Calu3 (cell line): Measurements from ENCODE around the gene TAF11L14. TPM values are rescaled to one million over a fixed set of nuclear protein-coding genes. Genes with fewer than 3 reads are reported as not detected.
"Not testable (repeated sequence)": the region's sequence is repeated elsewhere in the genome, so short reads cannot be mapped to it uniquely, and the experiment has no call there.

Experiments
- BruUV-seq: library from RNA; stranded (reverse); fragments of 400-500 nt; replicated peaks from 2 replicates; lab custom pipeline; 2021; lab: Mats Ljungman, UMichigan
- CTCF ChIA-PET: fragments of 300-600 bp; sonication (Branson Sonifier 250); formaldehyde crosslinking; loops from one replicate; lab custom pipeline; 2022; ENCODE audit warnings: antibody characterized with exemption; lab: Charles Lee
- DNase-seq: peaks from one replicate; pipeline ENCODE4 v3.0.0; 2022
- H3K27ac Mint-ChIP-seq: one replicate; pipeline ENCODE4 v1.8.0; 2022; ENCODE audit warnings: mixed read lengths; ENCODE audit not compliant: unreplicated experiment
- H3K27me3 Mint-ChIP-seq: one replicate; pipeline ENCODE4 v1.8.0; 2022; ENCODE audit warnings: mixed read lengths; ENCODE audit not compliant: unreplicated experiment
- H3K36me3 Mint-ChIP-seq: one replicate; pipeline ENCODE4 v1.8.0; 2022; ENCODE audit warnings: mild to moderate bottlenecking, moderate library complexity, mixed read lengths; ENCODE audit not compliant: insufficient read depth, unreplicated experiment
- H3K4me1 Mint-ChIP-seq: one replicate; pipeline ENCODE4 v1.8.0; 2022; ENCODE audit warnings: mild to moderate bottlenecking, low read depth, mixed read lengths; ENCODE audit not compliant: unreplicated experiment
- H3K4me3 Mint-ChIP-seq: one replicate; pipeline ENCODE4 v1.8.0; 2022; ENCODE audit warnings: mild to moderate bottlenecking, low read depth, moderate library complexity, mixed read lengths; ENCODE audit not compliant: unreplicated experiment
- H3K9me3 Mint-ChIP-seq: one replicate; pipeline ENCODE4 v1.8.0; 2022; ENCODE audit warnings: low read depth, mixed read lengths; ENCODE audit not compliant: unreplicated experiment
- intact Hi-C: fragments of 100-400 bp; cut with micrococcal nuclease; formaldehyde crosslinking; loops from one replicate; pipeline ENCODE4 v1.10.0; 2022; ENCODE audit not compliant: unreplicated experiment
- total RNA-seq: library from RNA; stranded (reverse); gene quantifications from 2 replicates; pipeline ENCODE4 v1.2.3, GENCODE V29; 2022
- TF ChIP-seq, protein P1 (sequence below): fragments of 200-600 bp; IDR thresholded peaks from one replicate; pipeline ENCODE4 v1.8.0; 2022; ENCODE audit warnings: antibody characterized with exemption; ENCODE audit not compliant: unreplicated experiment

TAF11L14 gene
- total RNA-seq, 1 experiment from 2014 or later, result not detected

DNA sequence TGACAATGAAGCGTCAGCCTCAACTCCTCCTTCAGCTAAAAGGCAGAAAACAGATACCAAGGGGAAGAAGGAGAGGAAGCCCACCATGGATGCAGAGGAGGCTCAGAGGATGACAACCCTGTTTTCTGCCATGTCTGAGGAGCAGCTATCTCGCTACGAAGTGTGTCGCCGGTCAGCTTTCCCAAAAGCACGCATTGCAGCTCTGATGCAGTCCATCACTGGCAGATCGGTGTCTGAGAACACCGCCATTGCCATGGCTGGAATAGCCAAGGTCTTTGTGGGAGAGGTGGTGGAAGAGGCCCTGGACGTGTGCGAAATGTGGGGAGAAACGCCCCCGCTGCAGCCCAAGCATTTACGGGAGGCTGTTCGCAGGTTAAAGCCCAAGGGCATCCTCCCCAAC lies 29.3 kb upstream of the TAF11L14 start:
- H3K27me3 Mint-ChIP-seq, result no peaks in the 10 kb centered on the region
- CTCF ChIA-PET, result no interaction called here

DNA sequence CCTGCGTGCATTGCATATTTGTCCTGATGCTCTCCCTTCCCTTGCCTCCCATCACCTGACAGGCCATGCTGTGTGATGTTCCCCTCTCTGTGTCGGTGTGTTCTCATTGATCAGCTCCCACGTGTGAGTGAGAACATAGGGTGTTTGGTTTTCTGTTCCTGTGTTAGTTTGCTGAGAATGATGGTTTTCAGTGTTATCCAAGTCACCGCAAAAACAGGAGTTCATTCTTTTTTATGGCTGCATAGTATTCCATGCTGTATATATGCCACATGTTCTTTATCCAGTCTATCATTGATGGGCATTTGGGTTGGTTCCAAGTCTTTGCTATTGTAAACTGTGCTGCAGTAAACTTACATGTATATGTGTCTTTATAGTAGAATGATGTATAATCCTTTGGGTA lies 26.8 kb upstream of the TAF11L14 start:
- DNase-seq, H3K27me3 Mint-ChIP-seq, H3K9me3 Mint-ChIP-seq, BruUV-seq, H3K4me1 Mint-ChIP-seq, intact Hi-C loops, H3K4me3 Mint-ChIP-seq, H3K27ac Mint-ChIP-seq, CTCF ChIA-PET, H3K36me3 Mint-ChIP-seq: not testable (repeated sequence)

More for the DNA sequence above, 29.3 kb upstream of the TAF11L14 start:
- Mint-ChIP-seq H3K27ac (no peak overlapping the region), H3K4me1 (no peaks in the 10 kb centered on the region), H3K9me3 (peaks cover 6% of the 10 kb centered on the region), H3K36me3 (no peaks in the 10 kb centered on the region), H3K4me3 (no peak overlapping the region)
- TF ChIP-seq, protein P1, sequence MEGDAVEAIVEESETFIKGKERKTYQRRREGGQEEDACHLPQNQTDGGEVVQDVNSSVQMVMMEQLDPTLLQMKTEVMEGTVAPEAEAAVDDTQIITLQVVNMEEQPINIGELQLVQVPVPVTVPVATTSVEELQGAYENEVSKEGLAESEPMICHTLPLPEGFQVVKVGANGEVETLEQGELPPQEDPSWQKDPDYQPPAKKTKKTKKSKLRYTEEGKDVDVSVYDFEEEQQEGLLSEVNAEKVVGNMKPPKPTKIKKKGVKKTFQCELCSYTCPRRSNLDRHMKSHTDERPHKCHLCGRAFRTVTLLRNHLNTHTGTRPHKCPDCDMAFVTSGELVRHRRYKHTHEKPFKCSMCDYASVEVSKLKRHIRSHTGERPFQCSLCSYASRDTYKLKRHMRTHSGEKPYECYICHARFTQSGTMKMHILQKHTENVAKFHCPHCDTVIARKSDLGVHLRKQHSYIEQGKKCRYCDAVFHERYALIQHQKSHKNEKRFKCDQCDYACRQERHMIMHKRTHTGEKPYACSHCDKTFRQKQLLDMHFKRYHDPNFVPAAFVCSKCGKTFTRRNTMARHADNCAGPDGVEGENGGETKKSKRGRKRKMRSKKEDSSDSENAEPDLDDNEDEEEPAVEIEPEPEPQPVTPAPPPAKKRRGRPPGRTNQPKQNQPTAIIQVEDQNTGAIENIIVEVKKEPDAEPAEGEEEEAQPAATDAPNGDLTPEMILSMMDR, result no peak
- intact Hi-C loops, result no loop called here
- BruUV-seq, result no TSS peak
- DNase-seq, result no peak

DNA sequence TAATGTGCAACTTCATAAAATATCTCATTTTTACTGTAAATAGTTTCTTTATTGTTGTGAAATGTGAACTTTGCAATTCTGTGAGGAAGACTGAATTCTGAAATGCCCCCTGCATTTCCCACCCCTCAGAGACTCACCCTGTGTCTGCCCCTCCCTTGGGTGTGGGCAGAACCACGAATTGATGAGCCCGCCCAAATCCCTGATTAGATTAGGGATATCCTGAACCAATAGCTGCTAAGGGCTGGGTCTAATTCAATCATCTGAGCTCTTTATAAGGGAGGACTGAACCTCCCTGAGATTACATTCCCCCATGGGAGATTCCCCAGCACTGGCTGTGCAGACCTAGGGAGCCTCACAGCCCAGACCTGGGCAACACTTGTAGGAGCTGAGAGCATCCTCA lies 24.2 kb upstream of the TAF11L14 start, which contains the start of gene TAF11L12:
TAF11L12 (plus strand) TSS at position 301 of the 400 bp plus-strand sequence.
- DNase-seq, BruUV-seq, H3K27ac Mint-ChIP-seq, H3K4me3 Mint-ChIP-seq, H3K4me1 Mint-ChIP-seq, H3K9me3 Mint-ChIP-seq, H3K27me3 Mint-ChIP-seq, intact Hi-C loops, CTCF ChIA-PET, H3K36me3 Mint-ChIP-seq: not testable (repeated sequence)

DNA sequence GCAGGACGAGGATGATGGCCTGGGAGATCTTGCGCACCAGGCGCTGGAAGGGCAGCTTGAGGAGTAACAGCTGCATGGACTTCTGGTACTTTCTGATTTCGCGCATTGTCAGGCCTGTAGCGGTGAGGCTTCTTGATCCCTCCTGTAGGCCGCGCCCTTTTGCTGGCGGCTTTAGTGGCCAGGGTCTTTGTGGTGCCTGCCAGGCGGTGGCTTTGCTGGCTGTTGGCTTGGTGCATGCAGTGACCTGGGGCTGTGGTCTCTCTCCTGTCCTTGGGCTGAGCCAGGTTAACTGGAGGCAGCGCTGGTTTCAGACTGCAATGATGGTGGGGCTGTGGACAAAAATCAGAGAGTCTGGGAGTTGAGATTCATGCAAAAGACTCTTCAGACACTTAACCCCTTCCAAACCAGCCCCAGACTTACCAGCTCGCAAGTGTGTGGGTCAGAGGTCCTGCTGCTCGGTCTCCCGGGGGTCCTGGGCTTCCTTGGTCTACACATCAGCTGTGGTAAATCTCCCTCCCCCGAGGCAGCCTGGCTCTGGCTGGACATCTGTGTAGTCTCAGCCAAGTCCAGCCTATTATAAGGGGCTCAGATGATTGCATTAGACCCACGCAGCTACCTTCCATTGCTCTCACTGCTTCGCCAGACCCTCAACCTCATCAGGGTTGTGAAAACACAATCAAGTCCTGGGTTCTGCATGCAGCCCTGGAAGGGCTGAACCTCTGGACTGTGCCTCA lies 19.2 kb upstream of the TAF11L14 start:
- no TSS peak for BruUV-seq
- intact Hi-C loops, result no loop called here
- H3K36me3 Mint-ChIP-seq, result no peaks in the 10 kb centered on the region
- TF ChIP-seq, protein P1, result no peak
- CTCF ChIA-PET, result no interaction called here
- no peak overlapping the region for H3K27ac Mint-ChIP-seq
- H3K9me3 Mint-ChIP-seq, result no peaks in the 10 kb centered on the region
- DNase-seq, result no peak
- H3K4me1 Mint-ChIP-seq, result no peaks in the 10 kb centered on the region
- no peaks in the 10 kb centered on the region for H3K27me3 Mint-ChIP-seq
- H3K4me3 Mint-ChIP-seq, result no peak overlapping the region

DNA sequence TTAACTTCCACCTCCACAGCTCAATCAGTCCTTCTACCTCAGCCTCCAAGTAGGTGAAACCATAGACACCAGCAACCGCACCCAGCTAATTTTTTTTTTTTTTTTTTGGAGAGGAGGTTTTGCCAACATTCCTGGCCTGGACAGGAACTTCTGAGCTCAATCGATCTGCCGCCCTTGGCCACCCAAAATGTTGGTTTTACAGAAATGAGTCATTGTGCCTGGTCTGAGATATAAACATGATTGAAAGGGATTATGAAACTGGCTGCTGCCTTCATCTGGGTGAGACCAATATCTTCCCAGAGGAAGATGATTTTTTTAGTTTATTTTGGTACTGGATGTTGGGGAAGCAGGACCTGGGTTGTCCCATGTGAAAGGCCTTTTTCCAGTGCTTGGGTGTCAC lies 14.9 kb upstream of the TAF11L14 start:
- H3K27ac Mint-ChIP-seq, result no peak overlapping the region
- no peaks in the 10 kb centered on the region for H3K27me3 Mint-ChIP-seq
- no peaks in the 10 kb centered on the region for H3K9me3 Mint-ChIP-seq
- CTCF ChIA-PET, result no interaction called here
- TF ChIP-seq, protein P1, result no peak
- DNase-seq, result no peak
- H3K4me1 Mint-ChIP-seq, result no peaks in the 10 kb centered on the region
- no TSS peak for BruUV-seq
- intact Hi-C loops, result no loop called here
- no peaks in the 10 kb centered on the region for H3K36me3 Mint-ChIP-seq
- no peak overlapping the region for H3K4me3 Mint-ChIP-seq
